Neural cell (in vitro differentiated cells): ENCODE measurements around the gene RAB40AL.

Source experiments
- EP300 ChIP-seq: fragments of 450-650 bp; conservative IDR thresholded peaks from 2 replicates; pipeline ENCODE4 v1.6.1; 2014; ENCODE audit warnings: antibody characterized with exemption, mild to moderate bottlenecking, moderate library complexity; ENCODE audit not compliant: poor library complexity, severe bottlenecking
- EZH2 ChIP-seq: fragments of 200-600, 300-800 bp; shearing (Covaris generic), sonication (generic); IDR thresholded peaks from 2 replicates; pipeline ENCODE4 v1.6.1; 2014; ENCODE audit warnings: antibody characterized with exemption, low read length, borderline replicate concordance, mild to moderate bottlenecking; ENCODE audit not compliant: insufficient read depth, poor library complexity, severe bottlenecking
- POLR2AphosphoS5 ChIP-seq: IDR thresholded peaks from 2 replicates; pipeline ENCODE4 v1.6.1; 2012
- RAD21 ChIP-seq: fragments of 450-650 bp; conservative IDR thresholded peaks from 2 replicates; pipeline ENCODE4 v1.6.1; 2014; ENCODE audit warnings: antibody characterized with exemption, mild to moderate bottlenecking, moderate library complexity
- REST ChIP-seq: IDR thresholded peaks from 2 replicates; pipeline ENCODE4 v1.6.1; 2012; ENCODE audit warnings: borderline replicate concordance
- TF ChIP-seq, protein P1 (sequence below): fragments of 450-650 bp; IDR thresholded peaks from 2 replicates; pipeline ENCODE4 v1.5.1; 2014; ENCODE audit warnings: antibody characterized with exemption, mild to moderate bottlenecking, moderate library complexity; ENCODE audit not compliant: poor library complexity, severe bottlenecking

DNA sequence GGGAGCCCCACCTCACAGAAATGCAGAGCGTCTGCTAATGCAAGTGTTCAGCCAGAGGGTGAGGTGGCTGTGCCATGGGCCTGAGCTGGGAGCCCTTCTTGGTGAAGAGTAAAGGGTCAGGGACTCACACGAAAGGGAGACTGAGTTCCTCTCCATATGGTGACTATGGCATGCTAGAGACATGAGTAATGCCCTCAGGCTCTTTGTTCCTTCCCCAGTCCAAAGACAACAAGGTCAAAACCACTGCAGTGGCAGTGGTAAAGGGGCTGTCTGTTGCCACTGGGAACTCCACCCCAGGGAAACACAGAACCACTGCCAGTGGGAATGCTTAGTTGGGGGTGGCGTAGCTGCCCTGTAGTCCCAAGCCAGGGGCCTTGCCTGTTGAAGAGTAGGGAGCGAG is 22.4 kb downstream of the RAB40AL start:
- TF ChIP-seq, protein P1, sequence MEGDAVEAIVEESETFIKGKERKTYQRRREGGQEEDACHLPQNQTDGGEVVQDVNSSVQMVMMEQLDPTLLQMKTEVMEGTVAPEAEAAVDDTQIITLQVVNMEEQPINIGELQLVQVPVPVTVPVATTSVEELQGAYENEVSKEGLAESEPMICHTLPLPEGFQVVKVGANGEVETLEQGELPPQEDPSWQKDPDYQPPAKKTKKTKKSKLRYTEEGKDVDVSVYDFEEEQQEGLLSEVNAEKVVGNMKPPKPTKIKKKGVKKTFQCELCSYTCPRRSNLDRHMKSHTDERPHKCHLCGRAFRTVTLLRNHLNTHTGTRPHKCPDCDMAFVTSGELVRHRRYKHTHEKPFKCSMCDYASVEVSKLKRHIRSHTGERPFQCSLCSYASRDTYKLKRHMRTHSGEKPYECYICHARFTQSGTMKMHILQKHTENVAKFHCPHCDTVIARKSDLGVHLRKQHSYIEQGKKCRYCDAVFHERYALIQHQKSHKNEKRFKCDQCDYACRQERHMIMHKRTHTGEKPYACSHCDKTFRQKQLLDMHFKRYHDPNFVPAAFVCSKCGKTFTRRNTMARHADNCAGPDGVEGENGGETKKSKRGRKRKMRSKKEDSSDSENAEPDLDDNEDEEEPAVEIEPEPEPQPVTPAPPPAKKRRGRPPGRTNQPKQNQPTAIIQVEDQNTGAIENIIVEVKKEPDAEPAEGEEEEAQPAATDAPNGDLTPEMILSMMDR, result no peak
- TF ChIP-seq EZH2 (no peak), REST (no peak), POLR2AphosphoS5 (no peak), RAD21 (no peak), EP300 (no peak)
